CD4-positive, alpha-beta T cell treated with Interferon alpha-2 for 1 hour (primary cell): ENCODE data around the gene GATB.

Experiments used
- DNase-seq, 2 donors: peaks; one replicate each; pipeline ENCODE4 v3.0.0-alpha.2; 2020 to 2022

Gene GATB

DNA sequence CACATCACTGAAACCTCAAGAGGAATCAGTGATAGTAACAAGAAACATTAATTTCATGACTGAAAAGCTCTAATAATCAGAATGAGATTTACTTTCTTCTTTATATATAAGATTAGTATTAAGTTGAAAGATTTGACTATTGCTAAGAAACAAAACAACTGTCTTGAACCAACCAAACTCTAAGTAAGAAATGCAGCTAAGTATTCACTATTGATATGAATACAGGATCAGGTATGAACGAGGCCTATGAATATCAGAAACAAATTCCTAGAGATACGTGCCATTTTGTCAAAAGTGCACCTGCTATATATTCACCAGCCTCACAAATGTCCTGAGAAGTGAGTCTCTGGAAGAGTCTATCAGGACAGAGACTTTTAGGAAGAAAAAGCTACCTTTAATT lies 32.1 kb downstream of the GATB start:
- DNase-seq = no peak

- DNase-seq = no peak
Observed at GRCh38 chr4:151728006-151728405, 32.8 kb downstream of the GATB start.

DNA sequence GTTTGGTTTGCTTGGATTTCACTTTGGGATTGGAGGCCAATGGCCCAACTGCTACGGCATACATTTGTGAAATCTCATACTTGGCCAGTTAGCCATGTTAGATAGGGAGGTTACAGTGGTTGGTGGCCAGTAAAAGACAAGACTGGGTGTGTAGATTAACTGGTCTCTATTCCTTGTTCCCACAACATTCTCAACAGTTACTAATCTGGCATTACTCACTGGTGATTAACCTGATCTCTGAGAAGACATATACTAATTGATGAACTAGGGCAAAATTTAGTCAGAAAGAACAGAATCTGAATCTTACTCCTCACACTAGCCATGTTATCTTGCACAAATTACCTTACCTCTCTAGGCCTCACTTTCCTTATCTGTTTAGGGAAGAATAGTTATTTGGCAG lies 33.4 kb downstream of the GATB start:
- DNase-seq = no peak

- no peak for DNase-seq
Observed at GRCh38 chr4:151725087-151725486, 35.7 kb downstream of the GATB start.

DNA sequence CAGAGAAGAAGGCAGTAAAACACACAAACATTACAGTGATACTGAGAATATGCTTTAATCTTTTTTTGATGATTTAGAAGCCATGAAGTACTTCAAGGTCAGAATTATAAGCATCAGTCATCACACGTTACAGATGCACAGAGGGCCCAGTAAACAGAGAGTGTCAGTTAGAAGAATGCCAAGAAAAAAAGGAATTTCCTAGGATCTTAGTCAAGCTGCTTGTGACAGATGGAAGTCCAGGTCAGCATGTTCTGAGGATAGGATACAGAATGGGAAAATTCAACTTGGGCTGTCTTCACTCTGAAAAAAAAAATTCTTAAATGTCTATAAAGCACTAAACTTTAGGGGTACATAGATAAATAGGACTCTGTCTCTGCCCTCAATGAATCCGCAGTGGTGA lies 38.9 kb downstream of the GATB start:
- DNase-seq = no peak

DNA sequence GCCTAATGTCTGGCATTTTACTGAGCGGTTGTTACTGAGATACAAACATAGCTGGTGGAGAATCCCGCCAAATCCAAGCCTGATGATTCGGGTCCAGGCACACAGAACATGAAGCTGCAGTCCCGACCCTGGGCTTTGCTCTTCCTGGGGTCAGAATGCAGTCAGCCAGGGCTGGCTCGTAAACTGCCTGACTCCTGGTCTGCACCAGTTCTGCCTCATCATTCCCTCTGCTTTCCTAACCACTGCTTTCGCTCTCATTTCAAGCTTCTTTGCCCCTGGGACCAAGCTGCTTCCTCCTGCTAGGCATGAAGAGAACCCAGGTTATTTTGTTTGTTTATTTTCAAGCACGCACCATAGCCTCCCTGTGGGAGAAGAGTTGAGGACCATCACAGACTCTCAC lies 39.3 kb downstream of the GATB start:
- no peak for DNase-seq

- no peak for DNase-seq
Observed at GRCh38 chr4:151719956-151720334, 40.9 kb downstream of the GATB start.

GRCh38 chr4:151718984-151719955 lies 41.5 kb downstream of the GATB start:
- no peak for DNase-seq

- DNase-seq = no peak
Observed at GRCh38 chr4:151717909-151718628, 42.7 kb downstream of the GATB start.

- no peak for DNase-seq
Observed at GRCh38 chr4:151717314-151717713, 43.5 kb downstream of the GATB start.

DNA sequence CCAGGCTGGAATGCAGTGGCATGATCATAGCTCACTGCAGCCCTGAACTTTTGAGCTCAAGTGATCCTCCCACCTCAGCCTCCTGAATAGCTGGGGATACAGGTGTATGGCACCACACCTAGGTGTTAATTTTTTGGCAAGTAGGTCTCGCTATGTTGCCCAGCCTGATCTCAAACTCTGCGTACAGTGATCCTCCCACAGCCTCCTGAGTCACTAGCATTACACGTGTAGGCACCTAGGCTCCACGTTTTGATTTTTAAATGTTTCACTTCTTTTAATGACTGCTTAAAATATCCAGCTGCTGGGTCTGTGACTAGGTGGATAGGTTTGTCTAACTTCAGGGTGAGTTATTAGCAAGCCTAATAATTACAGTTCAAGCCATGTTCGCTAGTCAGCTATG lies 44.5 kb downstream of the GATB start:
- no peak for DNase-seq

- no peak for DNase-seq
Observed at GRCh38 chr4:151715881-151716280, 44.9 kb downstream of the GATB start.

DNA sequence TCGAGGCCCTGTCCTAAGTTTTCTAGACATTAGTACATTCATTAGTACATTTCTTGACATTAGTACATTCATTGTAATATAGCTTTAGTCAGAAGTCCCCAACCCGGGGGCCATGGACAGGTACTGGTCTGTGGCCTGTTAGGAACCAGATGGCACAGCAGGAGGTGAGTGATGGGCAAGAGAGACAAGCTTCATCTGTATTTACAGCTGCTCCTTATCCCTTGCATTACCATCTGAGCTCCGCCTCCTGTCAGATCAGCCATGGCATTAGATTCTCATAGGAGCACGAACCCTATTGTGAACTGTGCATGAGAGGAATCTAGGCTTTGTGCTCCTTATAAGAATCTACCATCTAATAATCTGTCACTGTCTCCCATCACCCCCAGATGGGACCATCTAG lies 48.0 kb downstream of the GATB start:
- DNase-seq = no peak

DNA sequence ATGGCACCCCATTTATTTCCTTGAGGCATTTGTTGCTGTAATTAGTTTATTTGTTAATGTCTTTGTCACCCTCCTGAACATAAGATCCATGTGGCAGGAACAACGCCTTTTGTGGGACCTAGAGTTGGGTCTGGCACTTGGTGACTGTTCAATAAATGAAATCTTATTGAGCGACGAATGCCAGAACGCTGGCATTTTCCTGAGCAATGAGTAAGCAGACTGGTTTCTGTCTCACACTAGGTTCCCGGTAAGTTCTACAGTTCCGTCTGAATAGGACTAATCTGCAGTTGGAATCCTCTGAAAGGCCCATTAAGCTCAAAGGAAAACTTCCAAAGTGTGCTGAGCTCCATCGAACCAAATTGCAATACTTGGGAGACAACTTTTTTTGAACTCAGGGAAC lies 49.2 kb downstream of the GATB start:
- no peak for DNase-seq

- DNase-seq = no peak
Observed at GRCh38 chr4:151709587-151709986, 51.2 kb downstream of the GATB start.

DNA sequence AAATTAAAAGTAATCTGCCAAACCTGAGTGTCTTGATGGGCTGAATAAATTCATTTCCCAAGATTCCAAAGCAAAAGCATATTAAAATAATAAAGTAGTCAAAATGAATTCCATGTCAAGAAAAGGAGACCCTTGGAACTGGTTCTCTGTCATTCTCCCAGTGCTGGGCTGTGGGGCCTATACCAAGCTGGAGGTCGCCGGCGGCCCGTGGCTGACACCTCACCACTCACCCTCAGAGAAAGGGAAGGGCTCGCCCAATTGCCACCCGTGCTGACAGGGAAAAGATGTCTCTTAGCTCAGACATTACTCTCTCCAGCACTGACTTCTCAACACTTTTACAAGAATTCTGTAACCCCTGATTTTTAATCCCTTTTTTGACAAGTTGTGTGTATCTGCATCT lies 51.7 kb downstream of the GATB start:
- DNase-seq = no peak

- no peak for DNase-seq
Observed at GRCh38 chr4:151708100-151708499, 52.7 kb downstream of the GATB start.

DNA sequence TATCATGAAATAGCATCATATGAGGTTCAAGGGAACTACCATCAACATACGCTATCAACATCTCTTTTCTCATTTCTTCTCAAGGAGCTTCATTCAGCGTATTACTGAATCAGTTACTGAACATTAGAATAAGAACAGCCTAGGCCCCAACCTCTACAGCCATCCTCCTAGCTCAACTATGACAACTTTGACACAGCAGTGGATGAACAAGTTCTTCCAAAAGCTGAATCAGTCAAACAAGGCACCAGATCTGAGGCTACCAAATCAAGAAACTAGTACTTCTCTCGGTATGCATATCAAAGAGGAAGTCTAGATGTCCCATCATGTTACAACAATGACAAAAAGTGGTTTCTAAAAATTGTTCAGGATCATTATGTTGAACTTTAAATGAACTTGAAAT lies 57.4 kb downstream of the GATB start:
- no peak for DNase-seq

DNA sequence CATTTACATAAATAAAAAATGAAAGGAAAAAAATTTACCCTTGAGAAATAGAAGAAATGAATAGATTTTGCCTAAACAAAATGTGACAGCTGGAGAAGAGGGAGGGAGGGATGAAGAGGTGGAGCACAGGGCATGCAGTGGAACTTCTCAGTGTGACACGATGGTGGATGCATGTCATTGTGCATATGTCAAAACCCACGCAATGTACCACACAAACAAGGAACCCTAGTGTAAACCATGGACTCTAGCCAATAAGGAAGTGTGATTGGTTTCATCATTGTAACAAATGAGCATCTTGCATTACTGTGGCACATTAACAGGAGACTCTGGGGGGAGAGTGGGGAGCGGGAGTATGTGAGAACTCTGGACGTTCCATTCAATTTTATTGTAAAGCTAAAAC lies 58.6 kb downstream of the GATB start:
- DNase-seq = no peak

- no peak for DNase-seq
Observed at GRCh38 chr4:151700566-151701316, 60.1 kb downstream of the GATB start.

- DNase-seq = no peak
Observed at GRCh38 chr4:151698213-151698612, 62.6 kb downstream of the GATB start.

- no peak for DNase-seq
Observed at GRCh38 chr4:151694961-151695720, 65.7 kb downstream of the GATB start.
